ENCODE data around the gene ARL5C.

GRCh38 chr17:39181303-39181702 lies 15.3 kb upstream of the ARL5C start:
- TF ChIP-seq CTCF (IDR thresholded peaks at IDR 0.05) (no peak), EZH2 (IDR thresholded peaks at IDR 0.05; ENCODE audit: borderline replicate concordance, insufficient read depth, low read depth, low read length, poor library complexity, severe bottlenecking) (no peak)

Data from B cell (primary cell).